Panc1 (cell line): ENCODE data around the gene EMSY. TPM values are rescaled to one million over a fixed set of nuclear protein-coding genes. Genes with fewer than 3 reads are reported as not detected.

Experiments used
- ATAC-seq: fragments of 200-7000 bp; cut with Tn5 transposase; 2 replicates; pipeline ENCODE4 v1.9.1; 2020; ENCODE audit warnings: mild to moderate bottlenecking, moderate library complexity
- BruUV-seq: library from RNA; stranded (reverse); fragments of 400-500 nt; replicated peaks from 2 replicates; lab custom pipeline; 2021; lab: Mats Ljungman, UMichigan
- CTCF ChIA-PET: fragments of 300-600 bp; sonication (Branson Sonifier 250); formaldehyde crosslinking; loops from one replicate; lab custom pipeline; 2022; ENCODE audit warnings: antibody characterized with exemption; lab: Charles Lee
- POLR2A ChIA-PET: fragments of 300-600 bp; sonication (Branson Sonifier 250); formaldehyde crosslinking; loops from one replicate; lab custom pipeline; 2022; ENCODE audit warnings: antibody characterized with exemption; lab: Charles Lee
- DNase-seq: peaks from one replicate; pipeline ENCODE4 v3.0.0-alpha.2; 2010; ENCODE audit warnings: low read depth, low spot score
- H3K27ac ChIP-seq: 2 replicates; pipeline ENCODE4 v1.5.1; 2011; ENCODE audit warnings: mild to moderate bottlenecking, low read length, inconsistent platforms
- H3K27me3 ChIP-seq: fragments of 200-500 bp; sonication (Bioruptor generic); 2 replicates; pipeline ENCODE4 v1.6.0; 2014; ENCODE audit warnings: low read length, inconsistent platforms; ENCODE audit not compliant: control insufficient read depth, insufficient read depth
- H3K36me3 ChIP-seq: fragments of 200-500 bp; sonication (Bioruptor generic); 2 replicates; pipeline ENCODE4 v1.5.1; 2014; ENCODE audit warnings: inconsistent platforms, mild to moderate bottlenecking, low read length, moderate library complexity; ENCODE audit not compliant: control insufficient read depth, insufficient read depth
- H3K4me1 ChIP-seq: 2 replicates; pipeline ENCODE4 v1.5.1; 2011; ENCODE audit warnings: inconsistent platforms, mild to moderate bottlenecking, low read length, moderate library complexity; ENCODE audit not compliant: control insufficient read depth, insufficient read depth
- H3K4me3 ChIP-seq, 2 experiments: 2 replicates each; pipeline ENCODE4 v1.5.1; 2011 to 2012; ENCODE audit warnings: low read depth in 2 of 2, low read length in 2 of 2, mild to moderate bottlenecking in 2 of 2, inconsistent platforms in 1 of 2, moderate library complexity in 1 of 2
- H3K9me3 ChIP-seq: fragments of 200-500 bp; sonication (Bioruptor generic); 2 replicates; pipeline ENCODE4 v1.5.1; 2014; ENCODE audit warnings: low read depth, mild to moderate bottlenecking, inconsistent platforms, low read length, moderate library complexity; ENCODE audit not compliant: control insufficient read depth, insufficient read depth
- POLR2AphosphoS5 ChIP-seq: IDR thresholded peaks from 2 replicates; pipeline ENCODE4 v1.6.1; 2012; ENCODE audit warnings: mild to moderate bottlenecking, low read depth, low read length, moderate library complexity
- SIN3A ChIP-seq: IDR thresholded peaks from 2 replicates; pipeline ENCODE4 v1.6.1; 2012; ENCODE audit warnings: low read depth, mild to moderate bottlenecking, low read length, moderate library complexity, borderline replicate concordance; ENCODE audit not compliant: insufficient read depth
- TCF7L2 ChIP-seq: IDR thresholded peaks from 2 replicates; pipeline ENCODE4 v1.6.1; 2011; ENCODE audit warnings: mild to moderate bottlenecking, low read depth, low read length, inconsistent platforms
- in situ Hi-C: cut with HindIII; loops from 2 replicates; pipeline ENCODE4 v1.10.0; 2016; ENCODE audit warnings: low sequenced_read_pairs, low pct_unique_long_range_greater_than_20kb
- intact Hi-C: fragments of 100-400 bp; cut with micrococcal nuclease; formaldehyde crosslinking; loops from one replicate; pipeline ENCODE4 v1.10.0; 2022; ENCODE audit not compliant: unreplicated experiment
- total RNA-seq: library from RNA; stranded (reverse); gene quantifications from one replicate; pipeline ENCODE4 v1.2.1, GENCODE V29; 2021; ENCODE audit not compliant: unreplicated experiment
- TF ChIP-seq, protein P1 (sequence below): fragments of 450-650 bp; IDR thresholded peaks from 2 replicates; pipeline ENCODE4 v1.5.1; 2017; ENCODE audit warnings: mild to moderate bottlenecking
- TF ChIP-seq, protein P2 (sequence below), 2 experiments: IDR thresholded peaks; 2 replicates each; pipeline ENCODE4 v1.6.1; 2011 to 2012; ENCODE audit warnings: low read depth in 2 of 2, control low read depth in 1 of 2, low read length in 1 of 2, mild to moderate bottlenecking in 1 of 2, moderate library complexity in 1 of 2; ENCODE audit not compliant: insufficient read depth in 1 of 2

Gene EMSY
- total RNA-seq, 1 experiment from 2014 or later = 26.4 TPM

DNA sequence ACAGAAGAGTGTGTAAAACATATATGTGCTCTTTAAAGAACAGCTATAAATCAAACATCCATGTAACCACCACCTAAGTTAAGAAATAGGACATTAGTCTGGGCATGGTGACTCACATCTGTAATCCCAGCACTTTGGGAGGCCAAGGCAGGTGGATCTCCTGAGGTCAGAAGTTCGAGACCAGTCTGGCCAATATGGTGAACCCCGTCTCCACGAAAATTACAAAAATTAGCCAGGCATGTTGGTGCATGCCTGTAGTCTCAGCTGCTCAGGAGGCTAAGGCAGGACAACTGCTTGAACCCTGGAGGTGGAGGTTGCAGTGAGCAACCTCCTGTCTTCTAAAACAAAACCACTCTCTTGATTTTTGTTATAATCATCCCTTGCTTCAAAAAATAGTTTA is 122.4 kb downstream of the EMSY start:
- DNase-seq (no peak), ATAC-seq (no peak)
- H3K27ac ChIP-seq = no peak overlapping the region
- ChIA-PET POLR2A (interaction anchor here (0.7 kb wide), 1 partner anchor 119 kb away, joined by 3 read pairs; no protein-coding TSS in a partner anchor), CTCF (interaction anchor here (0.6 kb wide), 1 partner anchor 16 kb away, joined by 3 read pairs; no protein-coding TSS in a partner anchor)
- no peaks in the 10 kb centered on the region for H3K36me3 ChIP-seq
- in situ Hi-C loops (no loop called here), intact Hi-C loops (no loop called here)
- no peaks in the 10 kb centered on the region for H3K4me1 ChIP-seq
- H3K9me3 ChIP-seq = no peaks in the 10 kb centered on the region
- H3K4me3 ChIP-seq = no peak overlapping the region
- no TSS peak for BruUV-seq
- TF ChIP-seq, protein P1, sequence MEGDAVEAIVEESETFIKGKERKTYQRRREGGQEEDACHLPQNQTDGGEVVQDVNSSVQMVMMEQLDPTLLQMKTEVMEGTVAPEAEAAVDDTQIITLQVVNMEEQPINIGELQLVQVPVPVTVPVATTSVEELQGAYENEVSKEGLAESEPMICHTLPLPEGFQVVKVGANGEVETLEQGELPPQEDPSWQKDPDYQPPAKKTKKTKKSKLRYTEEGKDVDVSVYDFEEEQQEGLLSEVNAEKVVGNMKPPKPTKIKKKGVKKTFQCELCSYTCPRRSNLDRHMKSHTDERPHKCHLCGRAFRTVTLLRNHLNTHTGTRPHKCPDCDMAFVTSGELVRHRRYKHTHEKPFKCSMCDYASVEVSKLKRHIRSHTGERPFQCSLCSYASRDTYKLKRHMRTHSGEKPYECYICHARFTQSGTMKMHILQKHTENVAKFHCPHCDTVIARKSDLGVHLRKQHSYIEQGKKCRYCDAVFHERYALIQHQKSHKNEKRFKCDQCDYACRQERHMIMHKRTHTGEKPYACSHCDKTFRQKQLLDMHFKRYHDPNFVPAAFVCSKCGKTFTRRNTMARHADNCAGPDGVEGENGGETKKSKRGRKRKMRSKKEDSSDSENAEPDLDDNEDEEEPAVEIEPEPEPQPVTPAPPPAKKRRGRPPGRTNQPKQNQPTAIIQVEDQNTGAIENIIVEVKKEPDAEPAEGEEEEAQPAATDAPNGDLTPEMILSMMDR = no peak
- TF ChIP-seq, protein P2, sequence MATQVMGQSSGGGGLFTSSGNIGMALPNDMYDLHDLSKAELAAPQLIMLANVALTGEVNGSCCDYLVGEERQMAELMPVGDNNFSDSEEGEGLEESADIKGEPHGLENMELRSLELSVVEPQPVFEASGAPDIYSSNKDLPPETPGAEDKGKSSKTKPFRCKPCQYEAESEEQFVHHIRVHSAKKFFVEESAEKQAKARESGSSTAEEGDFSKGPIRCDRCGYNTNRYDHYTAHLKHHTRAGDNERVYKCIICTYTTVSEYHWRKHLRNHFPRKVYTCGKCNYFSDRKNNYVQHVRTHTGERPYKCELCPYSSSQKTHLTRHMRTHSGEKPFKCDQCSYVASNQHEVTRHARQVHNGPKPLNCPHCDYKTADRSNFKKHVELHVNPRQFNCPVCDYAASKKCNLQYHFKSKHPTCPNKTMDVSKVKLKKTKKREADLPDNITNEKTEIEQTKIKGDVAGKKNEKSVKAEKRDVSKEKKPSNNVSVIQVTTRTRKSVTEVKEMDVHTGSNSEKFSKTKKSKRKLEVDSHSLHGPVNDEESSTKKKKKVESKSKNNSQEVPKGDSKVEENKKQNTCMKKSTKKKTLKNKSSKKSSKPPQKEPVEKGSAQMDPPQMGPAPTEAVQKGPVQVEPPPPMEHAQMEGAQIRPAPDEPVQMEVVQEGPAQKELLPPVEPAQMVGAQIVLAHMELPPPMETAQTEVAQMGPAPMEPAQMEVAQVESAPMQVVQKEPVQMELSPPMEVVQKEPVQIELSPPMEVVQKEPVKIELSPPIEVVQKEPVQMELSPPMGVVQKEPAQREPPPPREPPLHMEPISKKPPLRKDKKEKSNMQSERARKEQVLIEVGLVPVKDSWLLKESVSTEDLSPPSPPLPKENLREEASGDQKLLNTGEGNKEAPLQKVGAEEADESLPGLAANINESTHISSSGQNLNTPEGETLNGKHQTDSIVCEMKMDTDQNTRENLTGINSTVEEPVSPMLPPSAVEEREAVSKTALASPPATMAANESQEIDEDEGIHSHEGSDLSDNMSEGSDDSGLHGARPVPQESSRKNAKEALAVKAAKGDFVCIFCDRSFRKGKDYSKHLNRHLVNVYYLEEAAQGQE (IDR thresholded peaks at IDR 0.05; ENCODE audit: insufficient read depth in 1 of 2, low read depth in 2 of 2, low read length in 1 of 2) = no peak
- TF ChIP-seq TCF7L2 (no peak), SIN3A (no peak), POLR2AphosphoS5 (no peak)
- peaks cover 2% of the 10 kb centered on the region; the same call in 1 of the 2 replicates for H3K27me3 ChIP-seq

DNA sequence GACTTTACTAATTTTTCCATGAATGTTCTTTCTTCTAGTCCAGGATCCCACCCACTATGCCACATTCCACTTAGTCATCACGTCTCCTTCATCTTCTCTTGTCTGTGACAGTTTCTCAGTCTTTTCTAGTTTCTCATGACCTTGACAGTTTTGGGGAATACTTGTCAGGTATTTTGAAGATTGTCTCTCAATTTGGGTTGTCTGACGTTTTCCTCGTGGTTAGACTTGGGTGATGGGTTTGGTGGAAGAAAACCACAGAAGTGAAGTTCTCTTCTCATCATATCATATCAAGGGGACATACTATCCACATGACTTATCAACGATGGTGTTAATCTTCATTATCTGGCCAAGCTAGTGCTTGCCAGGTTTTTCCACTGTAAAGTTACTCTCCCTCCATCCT is 123.3 kb downstream of the EMSY start:
- no peaks in the 10 kb centered on the region for H3K4me1 ChIP-seq
- ATAC-seq (no peak), DNase-seq (no peak)
- no TSS peak for BruUV-seq
- no peak overlapping the region for H3K4me3 ChIP-seq
- intact Hi-C loops = no loop called here
- H3K36me3 ChIP-seq = no peaks in the 10 kb centered on the region
- H3K27me3 ChIP-seq = peaks cover 2% of the 10 kb centered on the region; the same call in 1 of the 2 replicates
- ChIA-PET POLR2A (no interaction called here), CTCF (interaction anchor here (0.6 kb wide), 1 partner anchor 17 kb away, joined by 3 read pairs; no protein-coding TSS in a partner anchor)
- TF ChIP-seq, protein P1 = no peak
- TF ChIP-seq POLR2AphosphoS5 (no peak), TCF7L2 (no peak), SIN3A (no peak)
- TF ChIP-seq, protein P2 (IDR thresholded peaks at IDR 0.05; ENCODE audit: insufficient read depth in 1 of 2, low read depth in 2 of 2, low read length in 1 of 2) = no peak
- H3K9me3 ChIP-seq = no peaks in the 10 kb centered on the region
- in situ Hi-C loops = no loop called here
- no peak overlapping the region for H3K27ac ChIP-seq
